Lower lobe of right lung (tissue), 2 donors: ENCODE data around the gene TNPO3. TPM values are rescaled to one million over a fixed set of nuclear protein-coding genes. Genes with fewer than 3 reads are reported as not detected.
A peak's percentile ranks its signal among the peaks of the same experiment; 100 is the strongest.

Source experiments
- ATAC-seq, 2 donors: fragments of 200-7000 bp; cut with Tn5 transposase; one replicate each; pipeline ENCODE4 v1.9.1; 2020 to 2022; ENCODE audit warnings: mild to moderate bottlenecking in 2 of 2, moderate library complexity in 2 of 2
- DNase-seq: peaks from one replicate; pipeline ENCODE4 v3.0.0-alpha.2; 2020
- H3K27ac ChIP-seq: fragments of 200-600 bp; one replicate; pipeline ENCODE4 v1.8.0; 2022
- H3K27me3 ChIP-seq: fragments of 200-600 bp; one replicate; pipeline ENCODE4 v1.8.0; 2022; ENCODE audit warnings: low read depth
- H3K36me3 ChIP-seq: fragments of 200-600 bp; one replicate; pipeline ENCODE4 v1.8.0; 2022; ENCODE audit warnings: mild to moderate bottlenecking
- H3K4me1 ChIP-seq: fragments of 200-600 bp; one replicate; pipeline ENCODE4 v1.8.0; 2022
- H3K4me3 ChIP-seq: fragments of 200-600 bp; one replicate; pipeline ENCODE4 v1.8.0; 2022; ENCODE audit warnings: mild to moderate bottlenecking
- H3K9me3 ChIP-seq: fragments of 200-600 bp; one replicate; pipeline ENCODE4 v1.8.0; 2022
- CTCF ChIP-seq: fragments of 200-600 bp; IDR thresholded peaks from one replicate; pipeline ENCODE4 v1.8.0; 2022; ENCODE audit warnings: antibody characterized with exemption, mild to moderate bottlenecking
- intact Hi-C: fragments of 100-400 bp; cut with DNase I; formaldehyde crosslinking; loops from one replicate; pipeline ENCODE4 v1.11.0; 2022
- total RNA-seq: library from RNA; stranded (reverse); fragmentation: NEBNext Ultra II Directional; extraction: Animal tissue kit (Norgen Biotek cat#: 25700); gene quantifications from one replicate; pipeline ENCODE4 v1.2.1, GENCODE V29; 2021
- donor health status: DM: no; HTN: yes; CAD: no; lungs with severe emphysema.

Gene TNPO3
- total RNA-seq, 1 donor from 2014 or later = 37.0 TPM

- Histone ChIP-seq H3K27ac (no peak overlapping the region), H3K4me3 (no peak overlapping the region), H3K4me1 (peaks cover 21% of the 10 kb centered on the region), H3K9me3 (no peaks in the 10 kb centered on the region), H3K27me3 (peaks cover 78% of the 10 kb centered on the region), H3K36me3 (no peaks in the 10 kb centered on the region)
- DNase-seq (no peak), ATAC-seq (no peak)
- intact Hi-C loops = no loop called here
- no peak for TF ChIP-seq CTCF
These were observed 142.6 kb downstream of the TNPO3 start for GRCh38 chr7:128912281-128912680.

- Histone ChIP-seq H3K4me1 (peaks cover 21% of the 10 kb centered on the region), H3K27ac (no peak overlapping the region), H3K4me3 (no peak overlapping the region), H3K36me3 (no peaks in the 10 kb centered on the region), H3K27me3 (peaks cover 77% of the 10 kb centered on the region), H3K9me3 (no peaks in the 10 kb centered on the region)
- intact Hi-C loops = no loop called here
- TF ChIP-seq CTCF = no peak
- ATAC-seq (no peak), DNase-seq (no peak)
These were observed 143.4 kb downstream of the TNPO3 start for GRCh38 chr7:128911423-128912031.

GRCh38 chr7:128910569-128910945 is 144.4 kb downstream of the TNPO3 start, which contains the start of gene KCP:
Gene KCP, minus strand, starts transcription at chr7:128910709. Its CDS starts 33 bp downstream, at chr7:128910676.
- Histone ChIP-seq H3K27me3 (peaks cover 73% of the 10 kb centered on the region), H3K4me1 (peaks cover 17% of the 10 kb centered on the region), H3K27ac (no peak within 1 kb of the TSS), H3K36me3 (no peaks in the 10 kb centered on the region), H3K4me3 (peak within 1 kb of the TSS; percentile 12), H3K9me3 (no peaks in the 10 kb centered on the region)
- DNase-seq (no peak), ATAC-seq (peak in 1 of 2 donors; percentile 7)
- TF ChIP-seq CTCF = no peak
- intact Hi-C loops = no loop called here

- Histone ChIP-seq H3K4me1 (peaks cover 11% of the 10 kb centered on the region), H3K36me3 (no peaks in the 10 kb centered on the region), H3K9me3 (no peaks in the 10 kb centered on the region), H3K4me3 (peak overlapping the region; percentile 12), H3K27ac (no peak overlapping the region), H3K27me3 (peaks cover 66% of the 10 kb centered on the region)
- ATAC-seq (peak; percentile 5 to 8), DNase-seq (no peak)
- TF ChIP-seq CTCF = no peak
- intact Hi-C loops = no loop called here
These were observed 145.0 kb downstream of the TNPO3 start for GRCh38 chr7:128909625-128910568.

GRCh38 chr7:128908750-128909624 is 145.9 kb downstream of the TNPO3 start:
- Histone ChIP-seq H3K4me3 (no peak overlapping the region), H3K9me3 (no peaks in the 10 kb centered on the region), H3K27me3 (peaks cover 64% of the 10 kb centered on the region), H3K4me1 (peaks cover 11% of the 10 kb centered on the region), H3K36me3 (no peaks in the 10 kb centered on the region), H3K27ac (no peak overlapping the region)
- intact Hi-C loops = no loop called here
- no peak for DNase-seq
- ATAC-seq = no peak
- TF ChIP-seq CTCF = no peak
